Spleen (tissue), 7 donors: ENCODE data around the gene SPECC1.

Source experiments
- CTCF ChIP-seq, 11 experiments: fragments of 200-600 bp in 7 of 11; fragments of 450-650 bp in 4 of 11; sonication (generic) in 4 of 11; IDR thresholded peaks in 8 of 11; conservative IDR thresholded peaks in 3 of 11; 1 replicate in 7 of 11; 2 replicates in 4 of 11; pipeline versions ENCODE4 v1.4.0 to v1.8.0; 2016 to 2021; ENCODE audit warnings: antibody characterized with exemption in 11 of 11, inconsistent platforms in 4 of 11, mild to moderate bottlenecking in 1 of 11
- POLR2A ChIP-seq, 3 donors: fragments of 450-650 bp; IDR thresholded peaks; one replicate each; pipeline ENCODE4 v1.5.1; 2017; ENCODE audit warnings: antibody characterized with exemption in 3 of 3, mild to moderate bottlenecking in 1 of 3
- donor health status: DM: no; HTN: no; CAD: no; lungs with moderate emphysema.
- donor health status: DM: no; HTN: no; CAD: no.
- donor health status: DM: no; HTN: no; CAD: no.

- TF ChIP-seq CTCF (IDR thresholded peaks at IDR 0.05 in 8 of 11, conservative IDR thresholded peaks at IDR 0.05 in 3 of 11) (no peak), POLR2A (IDR thresholded peaks at IDR 0.05) (no peak)
These were observed 264.8 kb downstream of the SPECC1 start for GRCh38 chr17:20273741-20274500.
